ENCODE results near the gene KCNK1. TPM values are rescaled to one million over a fixed set of nuclear protein-coding genes. Genes with fewer than 3 reads are reported as not detected.
"Not testable (repeated sequence)": the region's sequence is repeated elsewhere in the genome, so short reads cannot be mapped to it uniquely, and the experiment has no call there.

Gene KCNK1
- polyA plus RNA-seq, 1 experiment = 0.66 TPM

DNA sequence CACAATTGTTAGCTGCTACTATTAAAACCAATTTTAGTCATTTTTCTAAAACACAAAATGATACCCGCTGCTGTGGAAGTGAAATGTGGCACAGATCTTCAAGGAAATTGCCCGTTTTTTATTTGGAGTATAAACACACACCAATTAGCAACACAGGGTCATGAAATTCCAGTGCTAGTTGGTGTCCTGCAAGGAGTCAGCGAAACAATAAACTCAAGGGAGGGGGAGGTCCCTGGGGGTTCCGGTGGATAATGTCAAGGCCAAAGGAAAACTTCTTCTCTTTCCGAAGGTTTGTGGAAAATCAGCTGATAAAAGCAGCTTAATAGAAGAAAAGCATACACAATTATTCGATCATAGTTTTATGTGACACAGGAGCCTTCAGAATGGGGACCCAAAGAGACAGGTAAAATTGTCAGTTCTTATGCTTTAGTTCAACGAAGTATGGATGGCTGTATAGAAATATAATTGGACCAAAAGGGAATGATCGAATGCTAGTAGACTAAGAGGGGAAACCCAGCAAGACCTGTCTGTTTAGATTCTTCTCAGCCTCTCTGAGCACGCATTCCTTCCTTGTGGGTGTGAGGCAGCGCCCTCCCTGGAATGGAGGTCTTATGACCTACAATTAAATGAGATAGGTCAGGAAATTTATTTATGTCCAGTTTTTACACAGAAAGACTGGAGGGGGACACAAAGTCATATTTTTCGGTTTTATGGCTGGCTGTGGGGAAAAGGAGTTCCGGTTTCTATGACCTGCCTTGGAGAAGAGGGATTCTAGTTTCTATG lies 65.9 kb downstream of the KCNK1 start:
- TF ChIP-seq CTCF (IDR thresholded peaks at IDR 0.05; ENCODE audit: low read depth, low read length) = no peak
- CTCF ChIA-PET = no interaction called here
- H3K27ac ChIP-seq (ENCODE audit: low read depth, low read length) = no peak overlapping the region
- DNase-seq (ENCODE audit: low read depth, low spot score) = no peak
- peaks cover 16% of the 10 kb centered on the region; the same call in 1 of the 2 replicates for H3K9me3 ChIP-seq (ENCODE audit: control insufficient read depth, insufficient read depth, low read length)
- H3K27me3 ChIP-seq (ENCODE audit: control insufficient read depth, insufficient read depth, low read length) = no peaks in the 10 kb centered on the region
- POLR2A ChIA-PET = no interaction called here
- no peak overlapping the region for H3K4me3 ChIP-seq (ENCODE audit: low read depth, low read length)

GRCh38 chr1:233681285-233681684 lies 67.4 kb downstream of the KCNK1 start:
- H3K9me3 ChIP-seq (ENCODE audit: control insufficient read depth, insufficient read depth, low read length) = peaks cover 16% of the 10 kb centered on the region; the same call in 1 of the 2 replicates
- POLR2A ChIA-PET = no interaction called here
- CTCF ChIA-PET = no interaction called here

GRCh38 chr1:233686653-233687052 lies 72.7 kb downstream of the KCNK1 start:
- POLR2A ChIA-PET; CTCF ChIA-PET; H3K27ac ChIP-seq (ENCODE audit: low read depth, low read length); H3K27me3 ChIP-seq (ENCODE audit: control insufficient read depth, insufficient read depth, low read length); DNase-seq (ENCODE audit: low read depth, low spot score); H3K4me3 ChIP-seq (ENCODE audit: low read depth, low read length): not testable (repeated sequence)
- peaks cover 14% of the 10 kb centered on the region for H3K9me3 ChIP-seq (ENCODE audit: control insufficient read depth, insufficient read depth, low read length)

More at GRCh38 chr1:233681285-233681684, 67.4 kb downstream of the KCNK1 start:
- no peaks in the 10 kb centered on the region for H3K27me3 ChIP-seq (ENCODE audit: control insufficient read depth, insufficient read depth, low read length)
- TF ChIP-seq CTCF (IDR thresholded peaks at IDR 0.05; ENCODE audit: low read depth, low read length) = no peak
- DNase-seq (ENCODE audit: low read depth, low spot score) = no peak
- H3K27ac ChIP-seq (ENCODE audit: low read depth, low read length) = no peak overlapping the region
- H3K4me3 ChIP-seq (ENCODE audit: low read depth, low read length) = no peak overlapping the region

- Histone ChIP-seq H3K4me3 (ENCODE audit: low read depth, low read length) (no peak overlapping the region), H3K9me3 (ENCODE audit: control insufficient read depth, insufficient read depth, low read length) (peaks cover 20% of the 10 kb centered on the region), H3K27me3 (ENCODE audit: control insufficient read depth, insufficient read depth, low read length) (no peaks in the 10 kb centered on the region), H3K27ac (ENCODE audit: low read depth, low read length) (no peak overlapping the region)
- no peak for DNase-seq (ENCODE audit: low read depth, low spot score)
- ChIA-PET POLR2A (no interaction called here), CTCF (no interaction called here)
- TF ChIP-seq CTCF (IDR thresholded peaks at IDR 0.05; ENCODE audit: low read depth, low read length) = no peak
These were observed 75.3 kb downstream of the KCNK1 start for GRCh38 chr1:233689017-233689747.

DNA sequence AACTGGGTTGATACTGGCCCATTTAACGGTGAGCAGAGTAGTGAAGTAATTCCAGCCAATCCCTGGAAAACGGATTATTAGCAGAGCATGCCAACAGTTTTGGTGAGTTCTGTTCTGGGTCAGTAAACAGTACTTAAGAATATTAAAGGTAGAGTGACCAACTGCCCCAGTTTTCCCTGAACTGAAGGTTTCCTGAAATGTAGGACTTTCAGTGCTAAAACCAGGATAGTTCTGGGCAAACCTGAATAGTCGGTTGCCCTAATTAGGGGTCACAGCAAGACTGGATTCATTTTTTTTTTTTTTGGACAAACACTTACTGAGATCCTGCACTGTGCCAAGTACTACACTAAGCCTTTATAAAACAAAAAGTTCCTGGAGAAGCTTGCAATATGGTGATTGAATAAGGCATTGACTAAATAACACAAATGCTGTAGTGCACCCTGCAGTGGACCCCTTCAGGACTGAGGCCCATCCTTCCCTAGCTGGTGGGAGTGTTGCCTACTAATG lies 75.9 kb downstream of the KCNK1 start:
- Histone ChIP-seq H3K9me3 (ENCODE audit: control insufficient read depth, insufficient read depth, low read length) (peaks cover 24% of the 10 kb centered on the region), H3K4me3 (ENCODE audit: low read depth, low read length) (no peak overlapping the region), H3K27me3 (ENCODE audit: control insufficient read depth, insufficient read depth, low read length) (no peaks in the 10 kb centered on the region), H3K27ac (ENCODE audit: low read depth, low read length) (no peak overlapping the region)
- ChIA-PET POLR2A (no interaction called here), CTCF (no interaction called here)
- DNase-seq (ENCODE audit: low read depth, low spot score) = no peak
- no peak for TF ChIP-seq CTCF (IDR thresholded peaks at IDR 0.05; ENCODE audit: low read depth, low read length)

Measured in AG04450 (cell line).